ENCODE measurements around the gene GALNT9.
"Not testable (repeated sequence)": the region's sequence is repeated elsewhere in the genome, so short reads cannot be mapped to it uniquely, and the experiment has no call there.

Gene GALNT9

DNA sequence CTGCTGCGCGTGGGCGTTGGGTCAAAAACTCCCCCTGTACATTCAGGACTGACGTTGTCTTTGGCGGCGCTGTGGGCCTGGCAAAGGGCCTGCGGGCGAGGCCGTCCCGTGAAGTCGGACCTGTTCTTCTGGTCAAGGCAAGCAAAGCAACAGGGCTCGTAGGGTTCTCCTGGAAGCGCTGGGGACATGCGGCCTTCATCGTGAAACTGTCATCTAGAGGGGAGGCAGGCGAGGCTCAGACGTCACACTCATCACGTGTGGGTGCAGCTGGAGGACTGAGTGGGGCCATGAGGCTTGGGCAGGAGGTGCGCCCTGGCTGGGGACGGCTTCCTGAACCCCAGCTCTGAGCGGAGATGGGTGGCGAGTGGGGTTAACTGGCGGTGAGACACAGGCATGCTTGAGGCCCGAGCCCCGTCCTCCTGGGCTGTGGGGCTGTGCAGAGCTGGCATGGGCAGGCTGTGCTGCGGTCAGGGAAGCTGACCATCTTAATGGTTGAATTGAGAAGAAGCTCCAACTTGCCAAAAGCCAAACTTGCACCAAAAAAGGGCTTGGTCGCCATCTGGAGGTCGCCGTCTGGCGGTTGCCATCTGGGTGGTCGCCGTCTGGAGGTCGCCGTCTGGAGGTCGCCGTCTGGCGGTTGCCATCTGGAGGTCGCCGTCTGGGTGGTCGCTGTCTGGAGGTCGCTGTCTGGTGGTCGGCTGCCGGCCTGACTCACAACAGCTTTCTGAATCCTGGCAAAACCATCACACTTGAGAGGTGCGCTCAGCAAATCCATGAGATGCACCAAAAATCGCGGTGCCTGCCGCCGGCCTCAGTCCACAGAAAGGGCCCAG lies 119.0 kb downstream of the GALNT9 start:
- DNase-seq: no peak

DNA sequence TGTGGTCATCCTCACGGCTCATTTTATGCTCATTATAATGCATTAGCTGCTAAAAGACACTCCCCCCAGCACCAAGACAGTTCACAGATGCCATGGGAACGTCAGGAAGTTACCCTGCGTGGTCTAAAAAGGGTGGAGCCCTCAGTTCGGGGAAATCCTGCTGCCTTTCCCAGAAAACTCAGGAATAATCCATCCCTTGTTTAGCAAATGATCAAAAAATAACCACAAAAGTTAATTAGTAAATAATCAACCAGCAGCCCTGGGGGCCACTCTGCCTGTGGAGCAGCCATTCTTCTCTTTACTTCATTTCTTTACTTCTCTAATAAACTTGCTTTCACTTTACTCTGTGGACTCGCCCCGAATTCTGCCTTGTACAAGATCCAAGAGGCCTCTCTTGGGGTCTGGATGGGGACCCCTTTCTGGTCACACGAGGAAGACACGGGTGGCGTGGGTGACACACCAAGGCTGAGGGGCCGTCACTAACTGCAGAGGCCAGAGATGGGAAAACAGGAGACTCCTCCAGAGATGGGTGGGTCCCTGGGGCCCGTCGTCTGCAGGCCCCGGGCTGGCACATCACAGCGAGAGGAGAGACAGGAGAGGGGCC lies 119.7 kb downstream of the GALNT9 start:
- DNase-seq: no peak

DNA sequence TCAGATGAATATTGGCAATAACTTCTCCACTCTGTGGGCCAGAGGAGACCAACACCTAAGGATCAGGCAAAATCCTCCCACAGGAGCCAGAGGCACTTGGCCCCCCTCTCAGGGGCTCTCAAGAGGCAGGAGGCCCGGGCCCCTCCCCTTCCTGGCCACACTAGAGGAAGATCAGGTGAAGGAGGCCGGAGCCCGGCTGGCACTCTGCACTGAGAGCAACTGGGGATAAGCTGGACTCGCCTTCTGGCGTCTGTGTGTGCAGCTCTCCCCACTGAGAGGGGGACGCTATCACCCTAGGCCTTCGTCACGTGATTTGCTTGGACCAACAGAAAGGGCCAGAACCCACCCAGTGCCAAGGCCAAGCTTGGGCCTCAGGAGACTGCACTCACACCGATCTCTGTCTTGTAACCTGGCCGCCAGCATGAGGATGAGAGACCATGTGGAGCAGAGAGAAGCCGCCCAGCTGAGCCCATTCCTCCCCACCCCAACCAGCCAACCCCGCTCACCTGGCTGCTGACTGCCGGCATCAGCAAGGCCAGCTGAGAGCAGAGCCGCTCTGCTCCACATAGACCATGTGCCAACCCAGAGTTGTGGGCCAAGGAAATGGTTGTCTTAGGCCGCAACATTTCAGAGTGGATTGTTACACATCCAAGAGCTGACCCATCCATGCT lies 121.1 kb downstream of the GALNT9 start:
- DNase-seq: no peak

DNA sequence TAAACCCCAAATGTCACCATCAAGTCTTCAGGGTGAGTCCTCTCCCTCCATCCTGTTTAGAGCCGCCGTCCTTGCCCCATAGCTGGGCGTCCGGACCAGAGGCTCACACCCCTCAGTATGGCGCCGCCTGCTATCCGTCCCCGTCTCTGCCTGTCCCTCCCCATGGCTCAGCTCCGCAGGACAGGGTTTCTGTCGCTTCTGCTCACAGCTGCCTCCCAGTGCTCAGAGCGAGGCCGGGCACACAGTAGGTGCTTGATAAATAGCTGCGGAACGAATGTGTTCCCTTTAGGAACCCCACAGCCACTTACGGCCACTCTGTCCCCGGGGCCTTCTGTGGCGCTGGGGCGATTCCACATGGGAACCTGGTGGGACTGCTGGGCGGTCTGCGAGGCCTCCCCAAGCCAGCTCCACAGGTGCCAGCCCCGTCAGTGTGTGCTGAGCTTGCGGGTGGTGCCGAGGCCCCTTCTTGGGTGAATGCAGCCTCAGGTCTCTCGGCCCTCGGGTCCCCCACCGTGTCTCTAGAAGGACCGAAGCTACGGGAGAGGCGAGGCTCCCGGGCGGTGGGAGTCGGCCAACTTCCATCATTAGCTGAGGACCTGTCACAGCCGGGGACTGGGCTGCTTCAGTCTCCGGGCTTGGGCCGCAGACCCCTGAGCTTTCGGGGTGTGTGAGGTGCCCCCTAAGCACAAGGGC lies 122.2 kb downstream of the GALNT9 start:
- no peak for DNase-seq

DNA sequence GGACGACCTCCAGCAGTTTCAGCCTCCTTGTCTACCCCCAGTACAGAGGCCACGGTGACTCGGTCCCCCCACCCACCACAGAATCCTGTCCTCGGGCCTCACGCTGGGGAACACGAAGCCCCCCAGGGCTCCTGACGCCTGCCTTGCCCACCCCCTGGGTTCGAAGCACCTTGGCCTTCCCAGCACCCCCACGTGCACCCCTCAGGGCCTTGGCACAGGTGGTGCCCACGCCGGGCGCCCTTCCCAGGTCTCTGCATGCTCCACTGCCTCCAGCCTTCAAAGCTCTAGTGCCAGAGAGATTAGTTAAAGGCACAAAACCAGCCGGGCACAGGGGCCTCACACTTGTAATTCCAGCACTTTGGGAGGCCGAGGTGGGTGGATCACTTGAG lies 123.3 kb downstream of the GALNT9 start:
- no peak for DNase-seq

DNA sequence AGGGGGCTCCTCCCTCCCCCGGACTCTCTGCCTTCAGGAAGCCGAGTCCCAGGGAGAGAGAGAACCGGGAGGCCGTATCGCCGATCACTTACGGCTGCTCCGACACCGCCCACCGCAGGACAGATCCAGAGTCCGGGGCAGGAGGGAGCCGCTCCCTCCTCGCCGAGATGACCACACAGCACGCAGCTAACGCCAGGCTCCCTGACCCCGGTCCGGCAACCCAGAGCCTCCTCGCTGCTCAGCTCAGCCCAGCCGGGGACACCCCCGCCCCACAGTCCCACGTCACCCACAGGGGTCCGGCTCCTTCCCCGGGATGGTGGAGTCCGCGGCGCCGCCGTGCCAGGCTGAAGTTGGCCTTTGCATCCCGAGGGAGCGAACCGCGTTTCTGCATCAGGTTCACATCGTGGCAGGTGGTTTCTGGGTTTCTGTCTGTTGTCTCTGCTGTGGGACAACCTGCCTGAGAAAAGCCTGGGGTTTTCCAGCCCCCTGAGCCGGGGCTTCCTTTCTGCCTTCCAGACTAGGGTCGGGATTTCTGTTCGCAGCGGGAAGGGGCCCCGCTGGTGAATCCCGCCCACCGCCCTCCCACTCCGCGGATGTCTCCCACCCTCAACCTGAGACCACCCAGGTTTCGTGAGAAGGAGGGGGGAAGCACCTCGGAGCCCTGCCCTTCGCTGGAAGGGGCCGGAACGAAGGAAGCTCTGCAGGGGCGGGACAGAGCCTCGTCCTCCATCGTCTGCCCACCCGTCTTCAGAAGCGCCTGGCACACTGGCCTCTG lies 123.9 kb downstream of the GALNT9 start:
- no peak for DNase-seq

DNA sequence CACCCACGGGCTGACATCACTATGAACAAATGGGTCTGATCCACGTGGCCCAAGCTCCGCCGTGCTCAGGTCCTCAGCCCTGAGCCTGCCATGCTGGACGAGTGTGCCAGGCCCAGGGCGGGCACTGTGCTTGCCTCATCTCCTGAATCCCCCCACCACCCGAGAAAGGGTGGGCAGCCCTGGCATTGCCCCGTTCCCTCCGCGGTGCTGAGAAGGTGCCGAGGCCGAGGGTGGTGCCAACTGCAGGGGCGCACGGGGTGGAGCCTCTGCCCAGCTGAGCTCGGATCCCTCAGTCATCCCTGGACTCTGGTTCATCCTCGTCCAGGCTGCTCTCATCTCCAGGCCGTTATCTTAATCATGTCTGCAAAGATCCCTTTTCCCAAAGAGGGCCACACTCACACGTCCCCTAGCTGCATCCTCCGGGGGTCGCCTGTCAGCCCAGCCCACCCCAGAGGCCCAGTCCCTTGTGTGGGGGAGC lies 124.6 kb downstream of the GALNT9 start:
- no peak for DNase-seq

DNA sequence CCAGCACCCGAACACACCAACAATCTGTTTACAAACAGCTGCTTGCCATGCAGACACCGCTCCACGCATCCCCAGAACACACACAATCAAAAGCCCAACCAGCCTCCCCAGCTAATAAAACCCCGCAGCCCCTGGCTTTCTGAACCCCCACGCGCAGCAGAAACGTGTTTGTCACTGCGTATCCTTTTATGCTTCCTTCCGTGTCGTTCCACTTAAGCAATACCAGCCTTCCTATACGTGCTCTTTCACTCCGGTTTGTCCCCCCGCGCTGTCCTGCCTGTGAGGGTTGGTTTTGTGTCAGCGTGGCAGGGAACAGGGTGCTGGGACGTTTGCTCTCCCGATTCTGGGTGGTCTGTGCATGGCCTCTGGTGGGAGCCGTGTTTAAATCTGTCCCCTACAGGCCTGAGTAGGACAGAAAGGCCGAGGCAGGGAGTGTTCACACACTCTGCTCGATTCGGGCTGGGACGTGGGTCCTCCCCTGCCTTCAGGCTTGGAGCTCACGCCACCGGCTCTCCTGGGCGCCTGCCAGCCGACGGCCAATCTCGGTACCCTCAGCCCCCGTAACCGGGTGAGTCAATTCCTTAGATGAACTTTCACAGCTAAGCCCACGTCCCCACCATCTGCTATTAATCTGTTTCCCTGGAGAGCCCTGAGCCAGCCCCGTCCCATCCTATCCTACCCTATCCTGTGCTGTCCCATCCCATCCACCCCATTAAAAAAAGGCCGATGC lies 125.2 kb downstream of the GALNT9 start:
- no peak for DNase-seq

DNA sequence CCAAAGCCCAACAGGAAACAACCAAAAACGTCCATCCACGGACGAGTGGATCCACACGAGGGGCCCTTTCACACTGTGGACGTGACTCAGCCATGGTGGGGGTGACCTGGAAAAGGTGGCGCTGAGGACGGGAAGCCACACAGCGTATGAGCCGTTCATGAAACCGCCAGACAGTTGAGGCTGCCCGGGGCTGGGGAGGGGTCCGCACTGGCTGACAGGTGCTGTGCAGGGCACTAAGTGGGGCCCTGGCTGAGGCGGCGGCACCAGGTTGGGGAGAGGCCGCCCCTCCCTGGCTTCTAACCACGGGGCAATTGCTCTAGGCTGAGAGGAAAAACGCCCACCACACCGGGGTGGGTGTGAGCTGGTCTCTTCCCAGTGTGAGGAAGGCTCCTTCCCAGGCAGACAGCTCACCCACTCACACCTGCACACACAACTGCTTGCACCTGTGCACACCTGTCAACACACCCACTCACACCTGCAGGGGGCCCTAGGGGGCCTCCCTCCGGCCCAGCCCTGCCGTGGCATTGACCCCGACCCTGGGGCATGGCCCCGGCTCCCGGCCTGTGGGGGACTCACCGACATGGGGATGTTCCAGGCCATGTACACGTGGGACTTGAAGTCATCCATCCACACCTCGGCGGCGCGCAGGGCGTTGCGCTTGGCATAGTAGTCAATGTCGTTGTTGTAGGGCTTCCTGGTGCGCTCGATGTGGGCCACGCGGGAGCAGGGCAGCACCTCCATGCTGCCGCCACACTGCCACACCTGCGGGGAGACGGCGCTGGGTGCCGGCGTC lies 126.3 kb downstream of the GALNT9 start:
- DNase-seq: no peak

DNA sequence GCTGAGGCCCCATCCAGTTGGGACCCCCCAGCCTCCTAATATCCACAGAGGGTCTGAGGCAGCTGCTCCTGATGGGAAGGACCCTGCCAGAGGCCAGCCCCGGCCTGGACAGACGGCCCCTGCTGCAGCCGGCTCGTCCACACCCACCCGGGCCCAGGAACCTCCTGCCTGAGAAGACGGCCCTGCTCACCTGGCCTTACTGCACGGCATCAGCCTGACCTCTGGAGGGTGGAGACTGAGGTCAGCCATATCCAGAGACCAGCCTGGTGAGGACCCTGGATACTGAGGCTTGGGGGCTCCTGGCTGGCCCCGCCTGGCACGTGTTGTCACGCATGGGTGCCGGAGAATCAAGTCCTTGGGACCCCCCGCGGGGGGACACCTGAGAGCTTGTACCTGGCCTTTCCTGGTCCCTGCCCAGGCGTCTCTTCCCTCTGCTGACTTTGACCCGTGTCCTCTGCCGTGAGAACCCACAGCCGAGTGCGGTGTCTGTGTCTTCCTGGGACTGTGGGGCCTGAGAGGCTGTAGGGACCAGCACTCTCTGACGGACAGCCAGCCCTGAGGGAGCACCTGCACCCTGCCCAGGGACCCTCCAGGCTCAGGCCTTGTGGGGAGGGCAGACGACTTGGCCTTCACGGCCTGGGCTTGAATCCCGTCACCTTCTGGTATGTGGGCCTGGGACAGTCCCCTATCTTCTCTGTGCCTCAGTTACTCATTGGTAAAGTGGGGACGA lies 127.8 kb downstream of the GALNT9 start:
- no peak for DNase-seq

DNA sequence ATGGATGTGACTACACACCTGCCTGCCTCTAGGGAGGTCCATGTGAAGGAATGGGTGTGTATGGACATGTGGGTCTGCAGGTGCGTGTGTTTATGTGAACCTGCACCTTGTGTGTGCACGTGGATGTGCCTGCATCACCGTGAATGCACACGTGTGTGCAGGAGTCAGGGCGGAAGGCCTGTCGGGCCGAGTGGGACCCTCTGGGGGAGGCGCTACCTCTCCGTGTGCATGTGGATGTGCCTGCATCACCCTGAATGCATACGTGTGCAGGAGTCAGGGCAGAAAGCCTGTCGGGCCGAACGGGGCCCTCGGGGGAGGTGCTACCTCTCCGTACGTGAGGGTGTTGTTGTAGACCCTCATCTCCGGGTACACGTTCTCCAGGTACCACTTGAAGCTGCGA lies 128.6 kb downstream of the GALNT9 start:
- DNase-seq: no peak

DNA sequence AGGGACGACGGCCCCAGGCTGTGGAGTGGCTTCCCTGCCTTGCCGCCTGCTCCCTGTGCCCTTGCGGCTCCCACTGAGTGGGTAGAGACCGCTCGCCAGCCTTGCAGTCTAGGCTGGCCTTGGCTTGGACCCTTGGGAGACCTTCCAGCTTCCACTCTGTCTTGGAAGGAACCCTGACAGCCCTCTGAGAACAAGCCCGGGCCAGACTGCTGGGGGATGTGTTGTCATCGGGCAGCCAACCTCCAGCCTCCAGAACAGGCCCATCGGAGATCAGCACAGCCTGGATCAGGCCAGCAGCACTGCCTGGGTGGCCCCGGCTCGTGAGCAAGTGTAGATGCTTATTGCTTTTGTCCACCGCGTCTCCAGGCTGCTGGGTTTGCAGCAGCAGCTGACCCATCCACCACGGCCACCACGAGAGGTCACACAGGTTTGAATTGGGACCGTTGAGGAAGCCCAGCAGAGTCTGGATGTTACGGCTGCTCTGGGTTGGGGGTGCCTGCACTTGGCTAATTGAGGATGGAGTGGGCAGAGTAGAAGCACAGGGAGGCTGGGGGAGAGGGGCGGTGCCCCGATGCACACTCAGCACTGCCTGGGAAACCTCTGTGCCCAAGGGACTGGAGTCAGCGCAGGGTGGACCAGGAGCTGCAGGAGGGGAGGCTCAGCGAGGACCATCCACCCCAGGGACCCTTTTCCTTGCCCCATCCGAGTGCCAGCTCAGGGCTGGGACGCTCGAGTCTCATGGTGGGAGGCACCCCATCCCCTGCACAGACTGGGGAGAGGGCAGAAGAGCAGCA lies 129.7 kb downstream of the GALNT9 start:
- no peak for DNase-seq

DNA sequence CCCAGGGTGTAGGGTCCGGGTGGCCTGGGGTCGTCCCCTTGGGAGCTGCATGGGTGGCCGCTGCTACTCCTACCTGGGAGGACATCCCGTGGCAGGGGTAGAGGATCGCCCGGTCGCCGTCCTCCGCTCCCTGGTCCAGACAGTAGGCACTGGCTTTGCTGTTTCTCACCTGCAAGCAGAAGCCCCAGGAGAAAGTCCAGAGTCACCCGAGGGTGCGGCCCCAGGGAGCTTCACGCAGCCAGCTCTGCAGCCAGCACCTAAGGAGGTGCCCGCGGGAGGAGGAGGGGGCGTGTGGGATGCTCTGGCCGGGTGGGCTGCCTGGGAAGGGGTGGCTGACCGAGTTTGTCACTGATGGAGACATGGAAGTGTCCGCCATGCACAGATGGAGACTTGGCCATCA lies 130.3 kb downstream of the GALNT9 start:
- no peak for DNase-seq

DNA sequence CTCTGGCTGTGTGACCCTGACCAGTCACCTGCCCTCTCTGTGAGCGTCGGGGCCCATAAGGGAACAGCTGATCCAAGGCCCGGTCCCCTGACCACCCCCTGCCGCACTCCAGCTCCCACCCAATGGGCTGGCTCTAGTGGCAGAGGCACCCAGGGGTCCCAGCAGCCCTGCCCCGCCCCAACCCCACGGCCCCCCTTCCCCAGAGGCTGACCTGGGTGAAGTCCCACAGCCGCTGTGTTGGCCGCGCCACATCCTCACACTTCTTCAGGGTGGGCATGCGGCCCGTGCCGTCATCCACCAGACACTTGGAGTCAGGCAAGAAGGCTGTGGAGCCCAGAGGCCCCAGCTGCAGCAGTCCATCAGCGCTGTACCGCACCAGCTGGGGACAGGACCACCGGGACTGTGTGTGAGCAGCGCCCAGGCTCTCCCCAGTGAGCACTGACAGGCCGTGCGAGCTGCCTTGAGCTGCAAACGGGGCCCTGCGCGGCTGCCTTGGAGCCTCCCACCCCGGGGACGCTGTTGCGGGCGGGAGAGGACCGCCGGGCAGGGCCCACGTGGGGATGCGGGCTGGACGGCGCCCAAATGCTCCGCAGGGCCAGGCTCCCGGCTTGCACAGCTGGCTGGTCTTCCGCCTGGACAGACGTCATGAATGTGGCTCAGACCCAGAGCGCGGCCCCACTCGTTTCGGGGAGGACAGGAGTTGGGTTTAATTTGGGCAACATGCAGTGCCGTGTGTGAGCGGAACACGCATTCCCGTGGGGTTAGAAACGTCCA lies 131.6 kb downstream of the GALNT9 start:
- no peak for DNase-seq

DNA sequence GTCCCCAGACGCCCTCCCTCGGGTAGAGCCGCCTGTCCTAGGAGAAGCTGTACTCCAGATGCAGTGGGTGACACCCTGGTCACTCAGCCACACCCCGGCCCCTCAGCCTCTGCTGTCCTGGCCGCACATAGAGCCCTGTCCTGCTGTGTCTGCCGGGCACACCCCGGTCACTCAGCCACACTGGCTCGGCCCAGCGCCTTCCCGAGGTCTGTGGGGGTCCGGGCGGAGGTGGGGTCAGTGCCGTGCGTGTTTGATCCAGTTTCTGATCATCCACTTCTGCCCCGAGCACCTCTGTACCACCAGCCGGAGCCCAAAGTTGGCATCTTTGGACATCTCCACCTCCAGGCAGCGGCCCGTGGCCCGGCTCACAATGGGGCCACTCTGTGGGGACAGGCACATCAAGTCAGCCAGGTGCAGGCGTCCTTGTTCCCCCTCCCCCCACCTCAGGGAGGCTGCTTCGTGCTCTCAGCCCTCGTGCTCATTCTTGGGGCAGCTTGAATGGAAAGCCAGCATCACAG lies 132.5 kb downstream of the GALNT9 start:
- DNase-seq: no peak

DNA sequence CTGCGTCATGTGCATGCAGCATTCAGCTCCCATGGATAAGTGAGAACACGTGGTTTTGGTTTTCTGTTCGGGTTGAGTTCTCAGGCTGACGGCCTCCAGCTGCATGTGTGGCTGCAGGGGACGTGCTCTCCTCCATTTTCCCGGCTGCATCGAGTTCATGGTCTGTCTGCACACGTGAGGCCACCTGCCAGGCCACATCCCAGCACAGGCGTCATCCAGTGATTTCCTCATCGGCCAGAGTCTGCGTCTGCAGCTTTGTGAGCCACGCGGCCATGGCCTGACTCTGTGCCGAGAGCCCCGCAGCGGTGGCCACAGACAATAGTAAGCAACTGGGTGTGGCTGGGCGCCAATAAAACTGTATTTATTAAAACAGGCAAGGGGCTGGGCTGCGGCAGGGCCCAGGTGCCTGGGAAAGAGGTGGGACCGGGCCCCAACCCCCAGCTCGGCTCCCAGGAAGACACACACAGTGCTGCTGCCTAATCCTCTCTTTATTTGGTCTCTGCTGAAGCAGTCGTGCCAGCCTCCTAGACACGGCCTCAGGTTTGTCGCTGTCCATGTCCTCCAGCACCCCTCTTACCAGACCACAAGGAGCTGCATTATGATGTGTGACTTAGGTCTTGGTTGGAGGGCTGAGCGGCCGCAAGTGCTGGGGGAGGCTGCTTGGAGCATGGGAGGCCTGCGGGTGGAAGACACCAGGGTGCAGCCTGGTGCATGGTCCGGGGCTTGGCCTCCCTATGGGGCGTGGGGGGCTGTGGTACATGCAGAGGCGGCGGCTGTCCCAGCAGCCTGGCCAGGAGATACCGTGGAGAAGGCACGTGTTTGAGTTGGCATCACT lies 133.1 kb downstream of the GALNT9 start:
- no peak for DNase-seq

DNA sequence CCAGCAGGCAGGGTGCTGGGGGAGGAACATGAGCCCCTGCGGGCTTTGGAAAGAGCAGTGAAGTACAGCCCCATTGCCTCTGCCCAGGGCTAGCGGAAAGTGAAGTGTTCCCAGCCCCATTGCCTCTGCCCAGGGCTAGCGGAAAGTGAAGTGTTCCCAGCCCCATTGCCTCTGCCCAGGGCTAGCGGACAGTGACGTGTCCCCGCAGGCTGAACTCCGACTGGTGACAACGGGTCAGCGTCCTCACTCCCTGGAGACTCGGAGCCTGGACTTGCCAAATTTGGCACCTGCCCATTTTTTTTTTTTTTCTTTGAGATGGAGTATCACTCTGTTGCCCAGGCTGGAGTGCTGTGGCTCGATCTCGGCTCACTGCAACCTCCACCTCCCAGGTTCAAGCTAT lies 134.1 kb downstream of the GALNT9 start:
- DNase-seq: not testable (repeated sequence)
